MCF 10A (cell line): ENCODE measurements around the gene CDKN1C. TPM values are rescaled to one million over a fixed set of nuclear protein-coding genes. Genes with fewer than 3 reads are reported as not detected.

Source experiments
- BruUV-seq: library from RNA; stranded (reverse); fragments of 400-500 nt; replicated peaks from 2 replicates; lab custom pipeline; 2021; lab: Mats Ljungman, UMichigan
- CTCF ChIA-PET: fragments of 300-600 bp; sonication (Branson Sonifier 250); formaldehyde crosslinking; extraction: SDS; loops from one replicate; lab custom pipeline; 2021; ENCODE audit warnings: antibody characterized with exemption, inconsistent platforms; lab: Yijun Ruan, JAX
- POLR2A ChIA-PET: fragments of 300-600, 350-650 bp; sonication (Branson Sonifier 250); formaldehyde crosslinking; extraction: SDS; loops from one replicate; lab custom pipeline; 2020; ENCODE audit warnings: antibody characterized with exemption, inconsistent platforms; lab: Yijun Ruan, JAX
- DNase-seq: peaks from one replicate; pipeline ENCODE4 v3.0.0-alpha.2; 2018; ENCODE audit not compliant: unreplicated experiment
- H3K27ac Mint-ChIP-seq: one replicate; pipeline ENCODE4 v1.8.0; 2022; ENCODE audit warnings: mild to moderate bottlenecking, low read depth, mixed read lengths; ENCODE audit not compliant: unreplicated experiment
- H3K27me3 Mint-ChIP-seq: one replicate; pipeline ENCODE4 v1.8.0; 2022; ENCODE audit warnings: mixed read lengths; ENCODE audit not compliant: insufficient read depth, unreplicated experiment
- H3K36me3 Mint-ChIP-seq: one replicate; pipeline ENCODE4 v1.8.0; 2022; ENCODE audit warnings: mild to moderate bottlenecking, moderate library complexity, mixed read lengths; ENCODE audit not compliant: insufficient read depth, unreplicated experiment
- H3K4me1 Mint-ChIP-seq: one replicate; pipeline ENCODE4 v1.8.0; 2022; ENCODE audit warnings: mixed read lengths; ENCODE audit not compliant: insufficient read depth, unreplicated experiment
- H3K4me3 Mint-ChIP-seq: one replicate; pipeline ENCODE4 v1.8.0; 2022; ENCODE audit warnings: mild to moderate bottlenecking, moderate library complexity, mixed read lengths; ENCODE audit not compliant: unreplicated experiment
- H3K9me3 Mint-ChIP-seq: one replicate; pipeline ENCODE4 v1.8.0; 2022; ENCODE audit warnings: mixed read lengths; ENCODE audit not compliant: unreplicated experiment
- intact Hi-C: fragments of 100-400 bp; cut with micrococcal nuclease; formaldehyde crosslinking; loops from 2 replicates; pipeline ENCODE4 v1.14.1; 2022
- total RNA-seq: library from RNA; stranded (reverse); gene quantifications from 2 replicates; pipeline ENCODE4 v1.2.3, GENCODE V29; 2022
- TF ChIP-seq, protein P1 (sequence below): fragments of 200-600 bp; IDR thresholded peaks from one replicate; pipeline ENCODE4 v1.8.0; 2022; ENCODE audit warnings: antibody characterized with exemption, mild to moderate bottlenecking; ENCODE audit not compliant: unreplicated experiment

CDKN1C gene
- total RNA-seq, 1 experiment from 2014 or later: 6.9 TPM

DNA sequence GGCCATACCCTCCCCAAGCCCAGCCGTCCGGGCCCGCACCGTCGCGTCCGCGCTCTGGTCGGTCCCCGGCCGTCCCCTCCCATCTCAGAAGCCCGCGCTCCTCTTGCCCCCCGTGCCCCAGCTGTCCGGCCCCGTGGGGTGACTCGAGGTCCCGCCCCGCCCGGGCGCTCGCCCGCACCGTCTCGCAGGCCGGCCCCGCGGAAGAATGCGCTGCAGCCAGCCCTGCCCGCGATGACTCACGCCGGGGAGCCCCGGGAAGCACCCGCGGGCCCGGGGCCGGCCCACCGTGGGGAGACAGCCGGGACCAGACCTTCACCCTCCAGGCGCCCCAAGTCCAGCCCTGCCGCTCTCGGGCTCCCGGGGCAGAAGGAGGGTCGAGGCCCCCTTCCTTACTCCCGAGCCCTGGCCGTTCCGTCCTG, 44.0 kb upstream of the CDKN1C start:
- BruUV-seq: no TSS peak
- Mint-ChIP-seq H3K9me3 (no peaks in the 10 kb centered on the region), H3K36me3 (no peaks in the 10 kb centered on the region), H3K4me3 (peak overlapping the region; percentile 73), H3K4me1 (peaks cover 20% of the 10 kb centered on the region), H3K27ac (peak overlapping the region; percentile 94), H3K27me3 (no peaks in the 10 kb centered on the region)
- intact Hi-C loops: no loop called here
- ChIA-PET CTCF (interaction anchor here (0.6 to 2.7 kb wide), 26 partner anchors 9 to 606 kb away, joined by 3 to 16 read pairs (median 6); no protein-coding TSS in a partner anchor), POLR2A (interaction anchor here (0.6 to 4.6 kb wide), 27 partner anchors 9 to 751 kb away, joined by 3 to 32 read pairs (median 4); partner anchors contain the start of genes NAP1L4 and TSSC4)
- DNase-seq: peak; percentile 78
- TF ChIP-seq, protein P1, sequence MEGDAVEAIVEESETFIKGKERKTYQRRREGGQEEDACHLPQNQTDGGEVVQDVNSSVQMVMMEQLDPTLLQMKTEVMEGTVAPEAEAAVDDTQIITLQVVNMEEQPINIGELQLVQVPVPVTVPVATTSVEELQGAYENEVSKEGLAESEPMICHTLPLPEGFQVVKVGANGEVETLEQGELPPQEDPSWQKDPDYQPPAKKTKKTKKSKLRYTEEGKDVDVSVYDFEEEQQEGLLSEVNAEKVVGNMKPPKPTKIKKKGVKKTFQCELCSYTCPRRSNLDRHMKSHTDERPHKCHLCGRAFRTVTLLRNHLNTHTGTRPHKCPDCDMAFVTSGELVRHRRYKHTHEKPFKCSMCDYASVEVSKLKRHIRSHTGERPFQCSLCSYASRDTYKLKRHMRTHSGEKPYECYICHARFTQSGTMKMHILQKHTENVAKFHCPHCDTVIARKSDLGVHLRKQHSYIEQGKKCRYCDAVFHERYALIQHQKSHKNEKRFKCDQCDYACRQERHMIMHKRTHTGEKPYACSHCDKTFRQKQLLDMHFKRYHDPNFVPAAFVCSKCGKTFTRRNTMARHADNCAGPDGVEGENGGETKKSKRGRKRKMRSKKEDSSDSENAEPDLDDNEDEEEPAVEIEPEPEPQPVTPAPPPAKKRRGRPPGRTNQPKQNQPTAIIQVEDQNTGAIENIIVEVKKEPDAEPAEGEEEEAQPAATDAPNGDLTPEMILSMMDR: no peak

DNA sequence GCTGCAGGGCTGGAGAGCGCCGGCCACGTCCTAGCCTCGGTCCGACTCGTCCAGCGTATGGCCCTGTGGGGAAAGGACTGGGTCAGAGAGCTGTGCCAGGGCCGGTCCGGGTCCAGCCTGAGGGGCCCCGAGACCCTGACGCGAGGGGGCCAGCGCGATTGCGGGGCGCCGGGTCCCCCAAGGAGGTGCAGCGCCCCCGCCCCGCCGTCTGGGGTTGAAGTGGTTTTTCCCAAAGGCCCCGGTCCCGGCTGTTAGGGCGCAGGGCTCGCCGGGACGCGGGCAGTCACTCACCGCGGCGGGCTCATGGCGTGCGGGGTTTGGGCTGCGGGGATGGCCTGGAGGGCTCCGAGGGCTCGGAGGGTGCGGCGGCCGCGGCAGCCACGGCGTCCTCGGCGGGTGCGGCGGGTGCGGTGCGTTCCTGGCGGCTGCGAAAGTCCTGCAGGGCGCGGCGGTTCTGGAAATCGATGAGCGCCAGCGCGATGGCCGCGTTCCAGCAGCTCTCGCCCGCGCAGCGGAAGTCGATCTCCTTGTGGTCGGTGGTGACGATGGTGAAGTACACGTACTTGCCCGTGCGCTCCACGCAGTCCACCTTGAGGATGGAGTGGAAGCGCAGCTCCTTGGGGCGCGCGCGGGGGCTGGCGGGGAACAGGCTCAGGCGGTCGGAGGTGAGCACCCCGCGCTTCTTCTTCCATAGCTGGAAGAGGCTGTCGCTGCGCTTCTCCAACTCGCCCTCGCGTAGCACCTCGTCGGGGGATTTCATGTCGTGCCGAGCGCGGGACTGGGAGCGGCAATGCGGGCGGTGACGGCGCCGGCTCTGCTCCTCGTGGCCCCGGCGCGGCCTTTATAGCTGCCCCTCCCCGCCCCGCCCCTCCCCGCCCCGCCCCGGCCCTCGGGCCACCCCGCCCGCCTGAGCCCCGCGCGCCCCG, 43.3 kb upstream of the CDKN1C start, which contains the start of gene PHLDA2:
TSS of gene PHLDA2 (minus strand) at position 816 of the 926 bp plus-strand sequence. CDS start at position 760, 56 bp downstream.
- H3K4me3 Mint-ChIP-seq: peak within 1 kb of the TSS; percentile 73

DNA sequence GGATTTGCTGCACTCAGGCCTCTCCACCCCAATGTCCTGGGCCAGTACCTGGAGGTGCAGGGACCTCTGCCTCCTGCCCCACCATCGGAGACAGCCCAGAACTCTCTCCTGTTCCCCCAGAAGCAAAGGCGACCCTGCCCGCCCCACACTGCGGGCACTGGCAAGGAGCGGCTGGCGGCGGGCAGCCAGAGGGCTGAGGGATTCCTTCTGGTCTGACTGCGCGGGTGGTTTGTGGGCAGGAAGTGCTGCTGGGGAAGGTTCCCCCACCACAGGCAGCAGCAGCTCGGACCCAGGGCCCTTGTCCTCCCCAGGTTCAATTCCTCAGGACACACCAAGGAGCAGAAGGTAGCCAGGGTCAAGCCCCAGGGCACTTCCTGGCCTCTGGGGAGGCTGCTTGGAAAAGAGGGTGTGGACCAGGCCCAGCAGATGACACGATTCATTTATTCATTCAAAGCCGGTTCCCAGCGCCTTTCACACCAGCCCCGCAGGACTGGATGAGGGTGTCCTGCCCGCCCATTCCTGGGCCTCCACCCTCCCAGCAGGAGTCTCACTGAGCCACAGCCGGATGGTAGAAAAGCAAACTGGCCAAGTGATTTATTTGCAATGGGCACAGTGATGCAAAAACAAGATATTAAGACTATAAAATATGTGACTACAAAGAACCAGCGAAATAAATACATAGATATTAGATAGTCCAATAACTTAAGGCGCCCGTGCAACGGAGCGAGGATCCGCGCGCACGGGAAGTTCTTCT, 42.5 kb upstream of the CDKN1C start:
- Mint-ChIP-seq H3K36me3 (no peaks in the 10 kb centered on the region), H3K27me3 (no peaks in the 10 kb centered on the region)

More for the DNA sequence above, 43.3 kb upstream of the CDKN1C start, which contains the start of gene PHLDA2:
- no peaks in the 10 kb centered on the region for H3K9me3 Mint-ChIP-seq
- H3K4me1 Mint-ChIP-seq: peaks cover 17% of the 10 kb centered on the region
- intact Hi-C loops: no loop called here
- TSS peak; percentile 92 for BruUV-seq
- TF ChIP-seq, protein P1: no peak
- peak within 1 kb of the TSS; percentile 94 for H3K27ac Mint-ChIP-seq
- DNase-seq: peak; percentile 68
- POLR2A ChIA-PET: interaction anchor here (0.6 to 4.6 kb wide), 25 partner anchors 8 to 750 kb away, joined by 3 to 32 read pairs (median 5); partner anchors contain the start of genes NAP1L4 and TSSC4
- no peaks in the 10 kb centered on the region for H3K27me3 Mint-ChIP-seq
- CTCF ChIA-PET: interaction anchor here (0.6 to 2.7 kb wide), 13 partner anchors 17 to 398 kb away, joined by 3 to 16 read pairs (median 7); no protein-coding TSS in a partner anchor
- no peaks in the 10 kb centered on the region for H3K36me3 Mint-ChIP-seq

More for the DNA sequence above, 42.5 kb upstream of the CDKN1C start:
- ChIA-PET CTCF (interaction anchor here (0.7 to 1.5 kb wide), 3 partner anchors 13 to 396 kb away, joined by 3 to 8 read pairs (median 3); no protein-coding TSS in a partner anchor), POLR2A (interaction anchor here (1.0 to 4.6 kb wide), 10 partner anchors 7 to 528 kb away, joined by 3 to 32 read pairs (median 10); partner anchors contain the start of genes NAP1L4 and TSSC4)
- H3K9me3 Mint-ChIP-seq: no peaks in the 10 kb centered on the region
- no TSS peak for BruUV-seq
- peak; percentile 61 for DNase-seq
- H3K4me1 Mint-ChIP-seq: peaks cover 14% of the 10 kb centered on the region
- peak overlapping the region; percentile 42 for H3K27ac Mint-ChIP-seq
- intact Hi-C loops: no loop called here
- TF ChIP-seq, protein P1: no peak
- peak overlapping the region; percentile 73 for H3K4me3 Mint-ChIP-seq
